A673 (cell line): ENCODE measurements around the gene LIPJ. TPM values are rescaled to one million over a fixed set of nuclear protein-coding genes. Genes with fewer than 3 reads are reported as not detected.
A peak's percentile ranks its signal among the peaks of the same experiment; 100 is the strongest.

ENCODE experiments used
- BruUV-seq: library from RNA; stranded (reverse); fragments of 400-500 nt; replicated peaks from 2 replicates; lab custom pipeline; 2021; lab: Mats Ljungman, UMichigan
- CTCF ChIA-PET: fragments of 300-600 bp; sonication (Branson Sonifier 250); formaldehyde crosslinking; loops from one replicate; lab custom pipeline; 2022; ENCODE audit warnings: antibody characterized with exemption; lab: Charles Lee
- POLR2A ChIA-PET: fragments of 300-600 bp; sonication (Branson Sonifier 250); formaldehyde crosslinking; loops from one replicate; lab custom pipeline; 2022; ENCODE audit warnings: antibody characterized with exemption; ENCODE audit not compliant: low non-redundant PET; lab: Charles Lee
- DNase-seq: peaks from one replicate; pipeline ENCODE4 v3.0.0-alpha.2; 2015; ENCODE audit warnings: low spot score
- H3K27ac ChIP-seq: fragments of 200-600 bp; sonication (generic); 2 replicates; pipeline ENCODE4 v1.5.1; 2016; ENCODE audit warnings: mixed run types, low read depth, mild to moderate bottlenecking, mixed read lengths, antibody characterized with exemption, low read length; ENCODE audit not compliant: poor library complexity, severe bottlenecking
- H3K27me3 ChIP-seq: fragments of 200-600 bp; sonication (generic); replicated peaks from 2 replicates; pipeline ENCODE4 v1.6.1; 2017; ENCODE audit warnings: mixed run types, low read depth, mild to moderate bottlenecking, mixed read lengths, antibody characterized with exemption, low read length; ENCODE audit not compliant: insufficient read depth, poor library complexity
- H3K36me3 ChIP-seq: fragments of 200-600 bp; sonication (generic); 2 replicates; pipeline ENCODE4 v1.6.1; 2016; ENCODE audit warnings: mixed run types, mild to moderate bottlenecking, mixed read lengths, antibody characterized with exemption, low read length; ENCODE audit not compliant: insufficient read depth, poor library complexity, severe bottlenecking
- H3K4me1 ChIP-seq: fragments of 200-600 bp; sonication (generic); 2 replicates; pipeline ENCODE4 v1.6.1; 2017; ENCODE audit warnings: mixed run types, mild to moderate bottlenecking, mixed read lengths, antibody characterized with exemption, low read length; ENCODE audit not compliant: insufficient read depth, poor library complexity, severe bottlenecking
- H3K4me3 ChIP-seq: fragments of 200-600 bp; sonication (generic); 2 replicates; pipeline ENCODE4 v1.5.1; 2016; ENCODE audit warnings: low read depth, mixed run types, mild to moderate bottlenecking, mixed read lengths, low read length; ENCODE audit not compliant: poor library complexity, severe bottlenecking
- H3K9me3 ChIP-seq: fragments of 200-600 bp; sonication (generic); 2 replicates; pipeline ENCODE4 v1.6.1; 2016; ENCODE audit warnings: mixed run types, low read depth, mild to moderate bottlenecking, mixed read lengths, antibody characterized with exemption, low read length; ENCODE audit not compliant: poor library complexity, severe bottlenecking
- CTCF ChIP-seq: fragments of 300-800, 200-600 bp; sonication (generic); conservative IDR thresholded peaks from 2 replicates; pipeline ENCODE4 v1.5.1; 2017; ENCODE audit warnings: low read depth, mild to moderate bottlenecking, antibody characterized with exemption, low read length, moderate library complexity, mixed read lengths
- EZH2 ChIP-seq: fragments of 200-600 bp; sonication (generic); IDR thresholded peaks from 2 replicates; pipeline ENCODE4 v1.6.1; 2017; ENCODE audit warnings: borderline replicate concordance, low read depth, mild to moderate bottlenecking, mixed read lengths, antibody characterized with exemption, low read length; ENCODE audit not compliant: poor library complexity, severe bottlenecking
- intact Hi-C: fragments of 100-400 bp; cut with micrococcal nuclease; formaldehyde crosslinking; loops from one replicate; pipeline ENCODE4 v1.10.0; 2022; ENCODE audit not compliant: unreplicated experiment
- total RNA-seq: library from RNA; stranded (reverse); gene quantifications from 2 replicates; pipeline ENCODE4 v1.2.3, GENCODE V29; 2021

The LIPJ gene
- total RNA-seq, 1 experiment from 2014 or later = 0.11 TPM

- POLR2A ChIA-PET = no interaction called here
- intact Hi-C loops = no loop called here
- Histone ChIP-seq H3K27me3 (no peaks in the 10 kb centered on the region), H3K9me3 (peaks cover 3% of the 10 kb centered on the region), H3K4me1 (no peaks in the 10 kb centered on the region), H3K27ac (no peak overlapping the region), H3K4me3 (no peak overlapping the region), H3K36me3 (no peaks in the 10 kb centered on the region)
- CTCF ChIA-PET = no interaction called here
- no TSS peak for BruUV-seq
- TF ChIP-seq CTCF = no peak
- no peak for TF ChIP-seq EZH2
- no peak for DNase-seq
Measured at GRCh38 chr10:88642963-88643362, 56.4 kb downstream of the LIPJ start.

GRCh38 chr10:88647061-88647615 is 60.6 kb downstream of the LIPJ start:
- ChIA-PET POLR2A (no interaction called here), CTCF (no interaction called here)
- H3K36me3 ChIP-seq = no peaks in the 10 kb centered on the region
- H3K9me3 ChIP-seq = no peaks in the 10 kb centered on the region
- no peaks in the 10 kb centered on the region for H3K27me3 ChIP-seq
- no peak overlapping the region for H3K27ac ChIP-seq
- no TSS peak for BruUV-seq
- no peak overlapping the region for H3K4me3 ChIP-seq
- intact Hi-C loops = no loop called here
- DNase-seq = peak; percentile 33
- no peak for TF ChIP-seq CTCF
- no peak for TF ChIP-seq EZH2
- no peaks in the 10 kb centered on the region for H3K4me1 ChIP-seq

- TF ChIP-seq CTCF (no peak), EZH2 (no peak)
- intact Hi-C loops = no loop called here
- DNase-seq = peak; percentile 58
- no TSS peak for BruUV-seq
- Histone ChIP-seq H3K27ac (no peak overlapping the region), H3K9me3 (no peaks in the 10 kb centered on the region), H3K4me3 (no peak overlapping the region), H3K4me1 (peaks cover 8% of the 10 kb centered on the region), H3K27me3 (no peaks in the 10 kb centered on the region), H3K36me3 (no peaks in the 10 kb centered on the region)
- ChIA-PET POLR2A (interaction anchor here (0.6 kb wide), 1 partner anchor 68 kb away, joined by 3 read pairs; the partner anchor contains the start of gene RNLS), CTCF (no interaction called here)
Measured at GRCh38 chr10:88651101-88651551, 64.6 kb downstream of the LIPJ start.
